ENCODE results near the gene FBLN5. TPM values are rescaled to one million over a fixed set of nuclear protein-coding genes. Genes with fewer than 3 reads are reported as not detected.

FBLN5 gene
- total and polyA plus RNA-seq, 2 donors (not counting 3 experiments of a cell fraction or from before 2014, with no cell fraction given): 27.6 to 33.1 TPM

DNA sequence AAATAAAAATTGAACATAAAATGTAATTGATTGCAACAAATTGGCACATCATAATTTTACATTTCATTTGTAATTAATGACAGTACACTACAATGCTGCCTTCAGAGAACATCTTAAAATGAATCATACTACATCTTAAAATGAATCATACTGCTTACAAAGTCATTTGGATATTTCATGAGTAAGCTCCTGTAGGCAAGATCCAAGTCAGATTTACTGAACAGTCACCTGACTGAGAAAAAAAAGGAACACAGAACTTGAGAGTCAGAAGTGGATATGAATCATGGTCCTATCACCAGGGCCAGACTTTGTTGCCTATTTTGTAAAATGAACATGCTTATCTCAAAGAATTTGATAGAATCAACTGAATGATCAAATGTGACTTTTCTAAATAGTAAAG lies 32.7 kb upstream of the FBLN5 start:
- intact Hi-C loops (cut with micrococcal nuclease): loop anchor here (1.0 to 5.0 kb wide), 4 partner anchors 17 to 477 kb away; partner anchors contain the start of genes ATXN3 and FBLN5
- Histone ChIP-seq H3K9me1 (replicated peaks; ENCODE audit: control insufficient read depth, extremely low read depth, insufficient read depth, low read length) (no peaks in the 10 kb centered on the region), H3K27ac (ENCODE audit: insufficient read depth, low read depth, low read length) (peak overlapping the region; percentile 71), H3K36me3 (ENCODE audit: control insufficient read depth in 2 of 2, extremely low read depth in 1 of 2, insufficient read depth in 2 of 2, low read length in 2 of 2) (peaks cover 0 to 2% of the 10 kb centered on the region in 2 experiments), H3K4me2 (ENCODE audit: insufficient read depth, low read length) (peak overlapping the region; percentile 62), H3K9ac (replicated peaks; ENCODE audit: extremely low read depth, insufficient read depth, low read length) (no peak overlapping the region), H3K79me2 (ENCODE audit: control insufficient read depth, insufficient read depth, low read length) (peaks cover 7% of the 10 kb centered on the region), H3K9me3 (replicated peaks; ENCODE audit: control insufficient read depth, insufficient read depth, low read length) (no peaks in the 10 kb centered on the region), H3K4me1 (ENCODE audit: control insufficient read depth, extremely low read depth, insufficient read depth, low read length) (peaks cover 34% of the 10 kb centered on the region), H2AFZ (ENCODE audit: low read depth, low read length) (no peak overlapping the region), H3K27me3 (ENCODE audit: control insufficient read depth in 2 of 2, insufficient read depth in 2 of 2, low read length in 2 of 2) (no peaks in the 10 kb centered on the region), H3K4me3 (replicated peaks in 1 of 3; ENCODE audit: insufficient read depth in 1 of 3, low read depth in 1 of 3, low read length in 3 of 3) (no peak overlapping the region), H4K20me1 (replicated peaks; ENCODE audit: control insufficient read depth, extremely low read depth, insufficient read depth, low read length) (no peaks in the 10 kb centered on the region)
- dilution Hi-C loops (cut with MboI; ENCODE audit: extremely low pct_ligation_motif_present, low sequenced_read_pairs): no loop called here
- ChIA-PET POLR2A (no interaction called here), CTCF (interaction anchor here (0.6 to 2.7 kb wide), 4 partner anchors 13 to 267 kb away, joined by 3 to 34 read pairs (median 4); no protein-coding TSS in a partner anchor)
- peak; percentile 94 for DNase-seq (ENCODE audit: low read depth, low spot score)
- TF ChIP-seq JUN (IDR thresholded peaks at IDR 0.05; ENCODE audit: borderline replicate concordance, insufficient read depth, insufficient read length, low read depth): peak; percentile 86
- TF ChIP-seq GATA2 (IDR thresholded peaks at IDR 0.05; ENCODE audit: insufficient read depth, insufficient read length, low read depth, low read length): peak; percentile 88
- TF ChIP-seq, protein P1, sequence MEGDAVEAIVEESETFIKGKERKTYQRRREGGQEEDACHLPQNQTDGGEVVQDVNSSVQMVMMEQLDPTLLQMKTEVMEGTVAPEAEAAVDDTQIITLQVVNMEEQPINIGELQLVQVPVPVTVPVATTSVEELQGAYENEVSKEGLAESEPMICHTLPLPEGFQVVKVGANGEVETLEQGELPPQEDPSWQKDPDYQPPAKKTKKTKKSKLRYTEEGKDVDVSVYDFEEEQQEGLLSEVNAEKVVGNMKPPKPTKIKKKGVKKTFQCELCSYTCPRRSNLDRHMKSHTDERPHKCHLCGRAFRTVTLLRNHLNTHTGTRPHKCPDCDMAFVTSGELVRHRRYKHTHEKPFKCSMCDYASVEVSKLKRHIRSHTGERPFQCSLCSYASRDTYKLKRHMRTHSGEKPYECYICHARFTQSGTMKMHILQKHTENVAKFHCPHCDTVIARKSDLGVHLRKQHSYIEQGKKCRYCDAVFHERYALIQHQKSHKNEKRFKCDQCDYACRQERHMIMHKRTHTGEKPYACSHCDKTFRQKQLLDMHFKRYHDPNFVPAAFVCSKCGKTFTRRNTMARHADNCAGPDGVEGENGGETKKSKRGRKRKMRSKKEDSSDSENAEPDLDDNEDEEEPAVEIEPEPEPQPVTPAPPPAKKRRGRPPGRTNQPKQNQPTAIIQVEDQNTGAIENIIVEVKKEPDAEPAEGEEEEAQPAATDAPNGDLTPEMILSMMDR (IDR thresholded peaks at IDR 0.05; ENCODE audit: extremely low read depth in 1 of 2, insufficient read depth in 1 of 2, low read depth in 1 of 2, low read length in 2 of 2): no peak
- peak; percentile 99 for TF ChIP-seq FOS (IDR thresholded peaks at IDR 0.05; ENCODE audit: borderline replicate concordance, insufficient read depth, low read length)
- TF ChIP-seq POLR2AphosphoS5 (IDR thresholded peaks at IDR 0.05; ENCODE audit: insufficient read depth, low read depth, low read length): peak; percentile 44
- no peak for TF ChIP-seq POLR2A (IDR thresholded peaks at IDR 0.05; ENCODE audit: low read depth, low read length)
- TF ChIP-seq, protein P2, sequence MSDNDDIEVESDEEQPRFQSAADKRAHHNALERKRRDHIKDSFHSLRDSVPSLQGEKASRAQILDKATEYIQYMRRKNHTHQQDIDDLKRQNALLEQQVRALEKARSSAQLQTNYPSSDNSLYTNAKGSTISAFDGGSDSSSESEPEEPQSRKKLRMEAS (IDR thresholded peaks at IDR 0.05; ENCODE audit: insufficient read depth, insufficient read length): no peak
- no peak for TF ChIP-seq EZH2 (IDR thresholded peaks at IDR 0.05; ENCODE audit: borderline replicate concordance, low read depth, low read length, severe bottlenecking)
- TF ChIP-seq MYC (IDR thresholded peaks at IDR 0.05; ENCODE audit: low read depth, low read length): no peak
- no TSS peak for BruUV-seq (replicated peaks)
- FAIRE-seq: peak; percentile 92

All from endothelial cell of umbilical vein (primary cell).